HL-60 (cell line): ENCODE results near the gene OPN1SW.

Experiments used
- CTCF ChIP-seq: IDR thresholded peaks from one replicate; pipeline ENCODE4 v1.5.1; 2011; ENCODE audit warnings: low read length, control low read depth, inconsistent platforms; ENCODE audit not compliant: insufficient read depth
- POLR2AphosphoS5 ChIP-seq: IDR thresholded peaks from 2 replicates; pipeline ENCODE4 v1.6.1; 2012; ENCODE audit warnings: low read depth

- TF ChIP-seq CTCF, result no peak
- no peak for TF ChIP-seq POLR2AphosphoS5
These were observed 17.0 kb downstream of the OPN1SW start for GRCh38 chr7:128758553-128758952.
